Adrenal gland (tissue), 12 donors: ENCODE data around the gene LAMA2. TPM values are rescaled to one million over a fixed set of nuclear protein-coding genes. Genes with fewer than 3 reads are reported as not detected.

Source experiments
- DNase-seq, 7 donors: peaks; one replicate each; pipeline ENCODE4 v3.0.0-alpha.2; 2019 to 2020
- H3K27ac ChIP-seq, 5 donors: fragments of 200-600 bp; sonication (generic) in 4 of 5; 1 replicate in 3 of 5; 2 replicates in 2 of 5; pipeline versions ENCODE4 v1.5.1 to v1.8.0; 2016 to 2020; ENCODE audit warnings: mild to moderate bottlenecking in 1 of 5
- H3K27me3 ChIP-seq: fragments of 200-600 bp; 2 replicates; pipeline ENCODE4 v1.8.0; 2021
- H3K36me3 ChIP-seq, 2 donors: fragments of 200-600 bp; replicated peaks in 1 of 2; 1 replicate in 1 of 2; 2 replicates in 1 of 2; pipeline versions ENCODE4 v1.5.1 to v1.8.0; 2018 to 2022
- H3K4me1 ChIP-seq, 2 donors: fragments of 200-600 bp; replicated peaks in 1 of 2; 1 replicate in 1 of 2; 2 replicates in 1 of 2; pipeline versions ENCODE4 v1.5.1 to v1.8.0; 2018 to 2021
- H3K4me3 ChIP-seq, 4 donors: fragments of 200-600 bp; sonication (generic) in 3 of 4; one replicate each; pipeline ENCODE4 v1.5.1; 2016 to 2018
- H3K9me3 ChIP-seq, 3 donors: fragments of 200-600 bp; sonication (generic) in 1 of 3; replicated peaks in 1 of 3; 1 replicate in 2 of 3; 2 replicates in 1 of 3; pipeline versions ENCODE4 v1.5.1 to v1.8.0; 2016 to 2021
- POLR2A ChIP-seq, 2 donors: fragments of 450-650 bp; IDR thresholded peaks; one replicate each; pipeline ENCODE4 v1.6.1; 2017; ENCODE audit warnings: antibody characterized with exemption in 2 of 2, mild to moderate bottlenecking in 2 of 2, moderate library complexity in 1 of 2
- WGBS, 4 donors: extraction: QIAGEN DNeasy Blood & Tissue Kit in 2 of 4; methylation state at CpG; one replicate each; pipeline versions ENCODE4 v1.1.5 to v1.1.7; 2013 to 2017; 5-methylcytosine and 5-hydroxymethylcytosine counted together
- intact Hi-C, 2 donors: fragments of 100-400 bp; cut with DNase I; formaldehyde crosslinking; loops; one replicate each; pipeline versions ENCODE4 v1.14.1 to v1.15.0; 2022 to 2023
- polyA plus RNA-seq, 3 donors: library from polyadenylated mRNA; stranded (reverse); fragments of 200-250 nt in 2 of 3; fragments of 350-450 nt in 1 of 3; fragmentation: Illumina TruSeq in 1 of 3; extraction: RNeasy Lipid Tissue Mini Kit (QIAGEN cat#74804) in 1 of 3; gene quantifications; one replicate each; pipeline ENCODE4 v1.2.3, GENCODE V29; 2013 to 2014
- total RNA-seq, 9 donors: library from RNA; depleted of rRNA in 4 of 9; stranded (reverse); fragments of >200 nt in 4 of 9; fragments of 120-200 nt in 1 of 9; fragmentation: NEBNext Ultra II Directional in 1 of 9; extraction: Animal tissue kit (Norgen Biotek cat#: 25700) in 1 of 9; gene quantifications; one replicate each; pipeline versions ENCODE4 v1.1.0 to v1.2.4, GENCODE V29; 2013 to 2023
- TF ChIP-seq, protein P1 (sequence below), 6 experiments: fragments of 450-650 bp in 4 of 6; fragments of 200-600 bp in 2 of 6; sonication (generic) in 1 of 6; IDR thresholded peaks; 1 replicate in 5 of 6; 2 replicates in 1 of 6; pipeline versions ENCODE4 v1.5.1 to v1.8.0; 2016 to 2021; ENCODE audit warnings: antibody characterized with exemption in 6 of 6, mild to moderate bottlenecking in 2 of 6, moderate library complexity in 1 of 6
- donor health status: healthy with polysubstance abuse.
- donor health status: Bipolar disorder and iron deficiency.
- donor health status: DM: yes; HTN: yes; CAD: no.
- donor health status: DM: no; HTN: no; CAD: no.
- donor health status: DM: no; HTN: no; CAD: no.
- donor health status: DM: yes; HTN: yes; CAD: no.

Gene LAMA2
- total and polyA plus RNA-seq, 12 donors: 5.8 to 105 (median 38.9) TPM

DNA sequence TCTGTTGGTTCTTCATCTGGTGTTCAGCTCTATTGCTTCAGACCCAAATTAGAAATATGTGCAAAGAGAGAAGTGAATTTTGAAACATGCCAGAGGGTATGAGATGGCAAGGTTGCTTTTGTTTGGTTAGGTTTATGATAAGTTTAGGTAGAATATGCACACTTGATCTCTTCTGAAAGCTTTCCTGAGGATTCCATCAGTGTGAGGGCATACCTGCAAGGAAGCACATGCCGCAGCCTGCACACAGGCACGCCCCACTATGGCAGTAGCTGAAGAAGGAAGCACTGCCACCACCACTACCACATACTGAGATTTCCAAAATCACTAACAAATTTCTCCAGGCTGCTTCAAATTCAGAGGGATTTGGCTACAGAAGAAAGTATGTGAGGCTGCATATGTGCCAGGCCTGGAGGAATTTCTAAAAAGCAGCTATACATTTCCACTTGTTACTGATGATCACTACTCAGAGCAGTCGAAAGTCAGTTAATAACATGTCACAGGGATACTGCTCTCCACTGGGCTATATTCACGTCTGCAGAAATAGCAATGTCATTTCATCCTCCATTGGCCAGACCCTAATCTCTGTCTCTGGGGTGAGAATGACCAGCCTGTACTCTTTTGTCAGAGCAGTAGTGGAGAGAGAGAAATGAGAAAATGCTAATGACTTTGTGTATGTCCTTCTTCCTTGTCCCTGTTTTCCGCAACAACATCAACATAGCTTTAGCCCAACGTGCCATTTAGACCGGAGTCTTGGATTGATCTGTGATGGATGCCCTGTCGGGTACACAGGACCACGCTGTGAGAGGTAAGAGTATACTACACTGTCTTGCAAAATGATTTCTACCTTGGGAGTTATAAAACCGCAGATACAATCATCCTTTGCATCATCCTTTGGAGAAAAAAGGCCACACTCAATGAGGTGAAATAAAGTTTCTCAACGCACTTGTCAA, 396.7 kb downstream of the LAMA2 start:
- no peak for DNase-seq
- no peaks in the 10 kb centered on the region for H3K9me3 ChIP-seq
- no peak overlapping the region for H3K27ac ChIP-seq
- WGBS, 4 donors: 76 to 81% (median 77%) methylated on average over 9 to 11 of the region's 11 CpGs
- no peaks in the 10 kb centered on the region for H3K4me1 ChIP-seq
- no peak overlapping the region for H3K4me3 ChIP-seq
- no peaks in the 10 kb centered on the region for H3K27me3 ChIP-seq
- H3K36me3 ChIP-seq: no peaks in the 10 kb centered on the region
- TF ChIP-seq, protein P1, sequence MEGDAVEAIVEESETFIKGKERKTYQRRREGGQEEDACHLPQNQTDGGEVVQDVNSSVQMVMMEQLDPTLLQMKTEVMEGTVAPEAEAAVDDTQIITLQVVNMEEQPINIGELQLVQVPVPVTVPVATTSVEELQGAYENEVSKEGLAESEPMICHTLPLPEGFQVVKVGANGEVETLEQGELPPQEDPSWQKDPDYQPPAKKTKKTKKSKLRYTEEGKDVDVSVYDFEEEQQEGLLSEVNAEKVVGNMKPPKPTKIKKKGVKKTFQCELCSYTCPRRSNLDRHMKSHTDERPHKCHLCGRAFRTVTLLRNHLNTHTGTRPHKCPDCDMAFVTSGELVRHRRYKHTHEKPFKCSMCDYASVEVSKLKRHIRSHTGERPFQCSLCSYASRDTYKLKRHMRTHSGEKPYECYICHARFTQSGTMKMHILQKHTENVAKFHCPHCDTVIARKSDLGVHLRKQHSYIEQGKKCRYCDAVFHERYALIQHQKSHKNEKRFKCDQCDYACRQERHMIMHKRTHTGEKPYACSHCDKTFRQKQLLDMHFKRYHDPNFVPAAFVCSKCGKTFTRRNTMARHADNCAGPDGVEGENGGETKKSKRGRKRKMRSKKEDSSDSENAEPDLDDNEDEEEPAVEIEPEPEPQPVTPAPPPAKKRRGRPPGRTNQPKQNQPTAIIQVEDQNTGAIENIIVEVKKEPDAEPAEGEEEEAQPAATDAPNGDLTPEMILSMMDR (IDR thresholded peaks at IDR 0.05): no peak
- no peak for TF ChIP-seq POLR2A (IDR thresholded peaks at IDR 0.05)
- intact Hi-C loops: no loop called here

DNA sequence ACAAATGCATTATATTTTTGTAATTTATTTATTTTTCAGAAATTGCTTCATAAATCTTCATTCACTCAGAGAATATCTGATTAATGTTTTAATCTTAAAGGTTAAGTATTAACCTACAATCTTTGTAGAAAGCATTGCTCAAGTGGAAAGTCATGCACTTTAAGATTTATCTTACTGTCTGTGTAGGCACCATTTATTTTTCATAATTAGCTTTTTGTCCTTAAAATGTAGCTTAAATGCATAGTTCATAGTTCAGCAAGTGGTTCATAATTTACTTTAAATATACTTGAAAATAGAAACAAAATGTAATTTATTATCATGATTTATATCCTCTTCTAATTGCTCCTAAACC, 397.3 kb downstream of the LAMA2 start:
- H3K9me3 ChIP-seq: no peaks in the 10 kb centered on the region
- no peak for TF ChIP-seq POLR2A (IDR thresholded peaks at IDR 0.05)
- TF ChIP-seq, protein P1 (IDR thresholded peaks at IDR 0.05): no peak

DNA sequence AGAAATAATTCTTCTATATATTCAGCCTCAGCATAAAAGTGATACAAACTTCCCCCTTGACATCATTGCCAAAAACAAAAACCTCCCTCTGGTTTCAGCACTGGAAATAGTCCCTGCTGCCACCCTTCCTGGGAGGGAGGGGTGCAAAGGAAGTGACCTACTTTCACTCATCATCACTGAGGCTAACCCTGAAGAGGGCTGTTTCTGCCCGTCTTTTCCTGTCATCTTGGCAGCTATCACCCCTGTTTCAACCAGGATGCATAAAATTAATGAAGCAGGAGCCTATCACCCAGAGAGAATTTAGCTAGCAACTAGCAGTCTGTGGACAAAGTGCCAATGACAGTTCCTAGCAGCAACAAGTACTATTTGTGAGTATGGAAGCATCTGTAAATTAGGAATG, 397.8 kb downstream of the LAMA2 start:
- no peaks in the 10 kb centered on the region for H3K4me1 ChIP-seq
- DNase-seq: no peak
- intact Hi-C loops: no loop called here
- H3K27me3 ChIP-seq: no peaks in the 10 kb centered on the region
- no peaks in the 10 kb centered on the region for H3K36me3 ChIP-seq
- no peaks in the 10 kb centered on the region for H3K9me3 ChIP-seq
- no peak overlapping the region for H3K27ac ChIP-seq
- H3K4me3 ChIP-seq: no peak overlapping the region
- no peak for TF ChIP-seq POLR2A (IDR thresholded peaks at IDR 0.05)
- TF ChIP-seq, protein P1 (IDR thresholded peaks at IDR 0.05): no peak
- WGBS, 4 donors: 5 to 18% (median 8%) methylated on average over 1 of the region's 1 CpG

More for the DNA sequence above, 397.3 kb downstream of the LAMA2 start:
- no peak for DNase-seq
- no peak overlapping the region for H3K4me3 ChIP-seq
- H3K36me3 ChIP-seq: no peaks in the 10 kb centered on the region
- intact Hi-C loops: no loop called here
- H3K27ac ChIP-seq: no peak overlapping the region
- H3K27me3 ChIP-seq: no peaks in the 10 kb centered on the region
- H3K4me1 ChIP-seq: no peaks in the 10 kb centered on the region

DNA sequence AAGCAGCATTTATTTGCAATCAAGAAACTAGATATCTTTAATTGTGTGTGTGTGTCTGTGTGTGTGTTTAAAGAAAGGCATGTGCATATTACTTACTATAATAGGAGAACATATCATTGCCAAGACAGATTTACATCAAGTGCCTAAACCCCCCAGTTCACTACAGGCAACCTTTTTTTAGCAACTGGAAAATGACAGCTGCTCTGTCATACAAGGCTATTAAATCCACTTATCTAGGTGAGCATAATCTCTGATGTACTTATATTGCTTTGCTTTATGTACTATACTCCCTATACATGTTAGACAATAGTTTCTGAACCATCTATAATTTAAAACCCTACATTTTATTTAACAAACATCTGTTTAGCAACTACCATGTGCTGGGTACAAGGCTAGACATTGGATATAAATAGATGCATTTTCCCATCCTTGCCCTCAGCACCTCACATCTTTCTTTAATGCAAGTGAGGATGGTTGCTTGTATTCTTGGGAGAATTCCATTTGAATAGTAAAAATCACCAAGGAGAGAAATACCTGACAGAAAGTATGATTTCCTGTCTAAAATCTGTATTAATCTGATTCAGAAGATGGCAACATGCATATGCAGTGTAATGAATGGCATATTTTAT, 398.3 kb downstream of the LAMA2 start:
- Histone ChIP-seq H3K4me3 (no peak overlapping the region), H3K4me1 (no peaks in the 10 kb centered on the region), H3K9me3 (no peaks in the 10 kb centered on the region), H3K36me3 (no peaks in the 10 kb centered on the region), H3K27ac (no peak overlapping the region), H3K27me3 (no peaks in the 10 kb centered on the region)
- no peak for DNase-seq
- TF ChIP-seq POLR2A (IDR thresholded peaks at IDR 0.05): no peak
- TF ChIP-seq, protein P1 (IDR thresholded peaks at IDR 0.05): no peak
- intact Hi-C loops: no loop called here
